ENCODE results near the gene AAMDC. TPM values are rescaled to one million over a fixed set of nuclear protein-coding genes. Genes with fewer than 3 reads are reported as not detected.

The AAMDC gene
- total RNA-seq, 1 donor from 2014 or later: 30.3 TPM

- TF ChIP-seq CTCF (IDR thresholded peaks at IDR 0.05): no peak
- Histone ChIP-seq H3K4me3 (no peak overlapping the region), H3K36me3 (no peaks in the 10 kb centered on the region), H3K9me3 (no peaks in the 10 kb centered on the region), H3K27me3 (ENCODE audit: low read depth) (no peaks in the 10 kb centered on the region), H3K4me1 (no peaks in the 10 kb centered on the region), H3K27ac (no peak overlapping the region)
- ATAC-seq: no peak
- no peak for DNase-seq
- intact Hi-C loops (cut with DNase I): no loop called here
These were observed 29.6 kb upstream of the AAMDC start for GRCh38 chr11:77791301-77791700.

- TF ChIP-seq CTCF (IDR thresholded peaks at IDR 0.05): no peak
- H3K27me3 ChIP-seq (ENCODE audit: low read depth): no peaks in the 10 kb centered on the region
- ATAC-seq (no peak), DNase-seq (no peak)
- H3K4me3 ChIP-seq: no peak overlapping the region
- no peaks in the 10 kb centered on the region for H3K36me3 ChIP-seq
- peaks cover 3% of the 10 kb centered on the region for H3K4me1 ChIP-seq
- intact Hi-C loops (cut with DNase I): no loop called here
- H3K27ac ChIP-seq: no peak overlapping the region
- no peaks in the 10 kb centered on the region for H3K9me3 ChIP-seq
These were observed 27.0 kb upstream of the AAMDC start for GRCh38 chr11:77793972-77794371.

DNA sequence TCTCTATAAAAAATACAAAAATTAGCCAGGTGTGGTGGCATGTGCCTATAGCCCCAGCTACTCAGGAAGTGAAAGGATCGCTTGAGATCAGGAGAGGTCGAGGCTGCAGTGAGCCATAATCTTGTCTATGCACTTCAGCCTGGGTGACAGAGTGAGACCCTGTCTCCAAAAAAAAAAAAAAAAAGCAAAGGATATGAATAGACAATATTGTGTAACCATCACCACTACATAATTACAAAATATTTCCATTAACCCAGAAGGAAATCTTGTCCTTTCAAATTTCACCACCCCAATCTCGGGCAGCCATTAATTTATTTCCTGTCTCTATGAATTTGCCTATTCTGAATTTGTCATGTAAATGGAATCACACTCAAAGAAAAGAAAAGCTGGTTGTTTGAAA is 21.6 kb upstream of the AAMDC start:
- H3K27ac ChIP-seq: no peak overlapping the region
- DNase-seq: no peak
- H3K27me3 ChIP-seq (ENCODE audit: low read depth): no peaks in the 10 kb centered on the region
- no peaks in the 10 kb centered on the region for H3K9me3 ChIP-seq
- H3K4me1 ChIP-seq: peaks cover 23% of the 10 kb centered on the region
- intact Hi-C loops (cut with DNase I): no loop called here
- no peaks in the 10 kb centered on the region for H3K36me3 ChIP-seq
- H3K4me3 ChIP-seq: no peak overlapping the region
- no peak for TF ChIP-seq CTCF (IDR thresholded peaks at IDR 0.05)
- no peak for ATAC-seq

- intact Hi-C loops (cut with DNase I): no loop called here
- H3K27ac ChIP-seq: no peak overlapping the region
These were observed 20.5 kb upstream of the AAMDC start for GRCh38 chr11:77800449-77800848.

DNA sequence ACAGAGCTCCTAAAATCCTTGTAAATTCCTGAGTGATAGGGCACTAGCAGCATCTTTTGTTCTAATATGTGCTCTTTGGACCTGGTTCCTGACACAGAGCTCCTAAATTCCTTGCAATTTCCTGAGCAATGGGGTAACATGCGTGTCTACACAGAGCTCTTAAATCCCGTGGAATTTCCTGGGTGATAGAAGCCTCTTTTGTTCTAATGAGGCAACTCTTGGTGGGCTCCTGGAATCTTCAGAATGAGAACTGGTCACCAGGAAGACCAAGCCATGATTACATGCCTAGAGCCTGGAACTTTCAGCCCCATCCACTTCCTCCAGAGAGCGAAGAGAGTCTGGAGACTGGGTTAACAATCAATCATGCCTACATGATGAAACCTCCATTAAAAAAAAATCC is 19.5 kb upstream of the AAMDC start:
- Histone ChIP-seq H3K4me3 (no peak overlapping the region), H3K36me3 (no peaks in the 10 kb centered on the region), H3K9me3 (no peaks in the 10 kb centered on the region), H3K4me1 (peaks cover 27% of the 10 kb centered on the region), H3K27me3 (ENCODE audit: low read depth) (no peaks in the 10 kb centered on the region), H3K27ac (no peak overlapping the region)
- TF ChIP-seq CTCF (IDR thresholded peaks at IDR 0.05): no peak
- ATAC-seq (no peak), DNase-seq (no peak)
- intact Hi-C loops (cut with DNase I): no loop called here

More at GRCh38 chr11:77800449-77800848, 20.5 kb upstream of the AAMDC start:
- no peak for DNase-seq
- no peaks in the 10 kb centered on the region for H3K36me3 ChIP-seq
- H3K27me3 ChIP-seq (ENCODE audit: low read depth): no peaks in the 10 kb centered on the region
- H3K4me3 ChIP-seq: no peak overlapping the region
- no peaks in the 10 kb centered on the region for H3K9me3 ChIP-seq
- TF ChIP-seq CTCF (IDR thresholded peaks at IDR 0.05): no peak
- peaks cover 23% of the 10 kb centered on the region for H3K4me1 ChIP-seq
- no peak for ATAC-seq

DNA sequence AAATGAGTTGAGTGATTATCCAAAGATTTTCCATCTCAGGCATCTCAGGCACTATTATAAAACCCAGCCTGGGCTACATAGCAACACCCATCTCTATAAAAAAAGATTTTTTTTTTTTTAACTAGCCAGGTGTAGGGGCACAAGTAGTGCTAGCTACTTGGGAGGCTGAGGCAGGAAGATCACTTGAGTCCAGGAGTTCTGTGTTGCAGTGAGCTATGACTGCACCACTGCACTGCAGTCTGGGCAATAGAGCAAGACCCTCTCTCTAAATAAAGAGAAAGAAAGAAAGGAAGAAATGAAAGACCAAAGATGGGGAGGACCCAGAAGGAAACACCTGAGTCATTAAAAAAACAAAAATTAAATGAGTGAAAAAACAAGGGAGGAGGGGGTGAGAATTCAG is 14.5 kb upstream of the AAMDC start:
- intact Hi-C loops (cut with DNase I): no loop called here
- no peak for ATAC-seq
- no peak for TF ChIP-seq CTCF (IDR thresholded peaks at IDR 0.05)
- H3K9me3 ChIP-seq: no peaks in the 10 kb centered on the region
- H3K27me3 ChIP-seq (ENCODE audit: low read depth): no peaks in the 10 kb centered on the region
- peaks cover 9% of the 10 kb centered on the region for H3K4me1 ChIP-seq
- H3K27ac ChIP-seq: no peak overlapping the region
- no peak for DNase-seq
- H3K4me3 ChIP-seq: no peak overlapping the region
- peaks cover 4% of the 10 kb centered on the region for H3K36me3 ChIP-seq

Data from lower lobe of right lung (tissue), 2 donors.